Effector memory CD4-positive, alpha-beta T cell (primary cell): Measurements from ENCODE around the gene RBM45.

Source experiments
- DNase-seq, 3 donors: peaks; one replicate each; pipeline ENCODE4 v3.0.0-alpha.2; 2020
- H3K27ac ChIP-seq: 2 replicates; pipeline ENCODE4 v1.7.0; 2013; ENCODE audit warnings: mild to moderate bottlenecking, low read length, moderate library complexity; ENCODE audit not compliant: insufficient read depth, poor library complexity, severe bottlenecking
- H3K27me3 ChIP-seq: replicated peaks from 2 replicates; pipeline ENCODE4 v1.7.0; 2013; ENCODE audit warnings: mild to moderate bottlenecking, low read length; ENCODE audit not compliant: insufficient read depth, control insufficient read depth, poor library complexity, severe bottlenecking
- H3K36me3 ChIP-seq: 2 replicates; pipeline ENCODE4 v1.7.0; 2013; ENCODE audit warnings: mild to moderate bottlenecking, low read length, moderate library complexity; ENCODE audit not compliant: control insufficient read depth, insufficient read depth
- H3K4me1 ChIP-seq: 2 replicates; pipeline ENCODE4 v1.7.0; 2013; ENCODE audit warnings: low read length, mild to moderate bottlenecking; ENCODE audit not compliant: control insufficient read depth, insufficient read depth, poor library complexity, severe bottlenecking
- H3K4me3 ChIP-seq: 2 replicates; pipeline ENCODE4 v1.7.0; 2013; ENCODE audit warnings: low read length, low read depth, mild to moderate bottlenecking; ENCODE audit not compliant: insufficient read depth, poor library complexity, severe bottlenecking
- H3K9me3 ChIP-seq: 2 replicates; pipeline ENCODE4 v1.7.0; 2013; ENCODE audit warnings: mild to moderate bottlenecking, low read length, moderate library complexity; ENCODE audit not compliant: control insufficient read depth

RBM45 gene

DNA sequence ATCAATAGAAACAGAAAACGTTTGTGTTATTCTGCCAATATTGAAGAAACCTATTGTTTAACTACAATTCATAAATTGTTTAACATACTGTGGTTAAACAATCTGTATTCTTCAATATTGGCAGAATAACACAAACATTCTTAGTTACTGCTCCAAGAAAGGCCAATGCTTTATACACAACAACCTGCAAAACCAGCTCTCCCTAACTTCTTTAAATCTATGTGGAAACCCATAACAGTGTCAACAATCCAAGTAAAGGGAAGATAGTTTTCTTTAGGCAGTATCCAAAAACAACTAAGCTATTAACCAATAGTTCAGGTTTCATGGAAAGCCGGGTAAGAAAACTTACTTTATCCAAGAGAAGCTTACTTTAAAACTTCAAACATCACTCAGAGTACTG, 6.2 kb upstream of the RBM45 start:
- Histone ChIP-seq H3K36me3 (no peaks in the 10 kb centered on the region), H3K27me3 (no peaks in the 10 kb centered on the region), H3K9me3 (no peaks in the 10 kb centered on the region), H3K4me1 (no peaks in the 10 kb centered on the region), H3K4me3 (no peak overlapping the region), H3K27ac (no peak overlapping the region)
- no peak for DNase-seq

DNA sequence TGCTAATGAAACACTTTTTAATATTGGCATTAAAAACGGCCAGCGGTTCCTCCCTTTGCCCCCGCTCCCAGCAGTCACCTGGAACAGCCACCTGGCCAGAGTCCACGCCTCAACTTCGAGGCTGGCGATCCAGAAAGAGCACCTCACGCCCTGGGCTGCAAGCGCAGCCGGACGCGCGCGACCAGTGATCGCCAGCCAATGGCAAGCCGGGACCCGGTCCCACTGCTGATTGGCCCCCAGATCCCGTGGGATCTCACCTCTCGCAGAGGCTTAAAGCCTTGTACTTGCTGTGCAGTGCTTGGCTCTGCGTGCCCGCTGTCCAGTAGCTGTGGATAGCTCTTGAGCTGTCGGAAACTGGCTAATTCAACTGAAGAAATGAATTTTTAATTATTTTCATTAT, 4.1 kb upstream of the RBM45 start:
- peaks cover 5% of the 10 kb centered on the region for H3K4me1 ChIP-seq
- H3K9me3 ChIP-seq, result no peaks in the 10 kb centered on the region
- no peak overlapping the region for H3K4me3 ChIP-seq
- H3K27me3 ChIP-seq, result no peaks in the 10 kb centered on the region
- H3K27ac ChIP-seq, result no peak overlapping the region
- H3K36me3 ChIP-seq, result no peaks in the 10 kb centered on the region
- no peak for DNase-seq

DNA sequence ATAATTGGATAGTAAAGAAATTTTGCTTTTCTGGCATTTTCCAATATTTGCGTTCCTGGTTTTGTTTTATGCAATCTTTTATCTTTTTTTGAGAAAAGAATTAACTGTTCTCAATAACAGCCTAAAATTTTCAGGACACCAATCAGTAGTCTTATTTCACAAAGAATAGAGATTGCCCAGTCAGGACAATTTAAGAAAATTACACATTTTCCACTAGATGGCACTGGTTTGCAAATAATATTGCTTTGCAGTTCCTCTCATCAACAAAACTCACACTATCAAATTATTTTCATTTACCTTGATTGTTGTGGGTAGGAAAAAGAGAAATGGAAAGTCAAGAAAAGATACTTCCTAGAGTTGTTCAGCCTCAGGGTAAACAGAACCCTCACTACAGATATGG, 2.4 kb upstream of the RBM45 start:
- no peak for DNase-seq

DNA sequence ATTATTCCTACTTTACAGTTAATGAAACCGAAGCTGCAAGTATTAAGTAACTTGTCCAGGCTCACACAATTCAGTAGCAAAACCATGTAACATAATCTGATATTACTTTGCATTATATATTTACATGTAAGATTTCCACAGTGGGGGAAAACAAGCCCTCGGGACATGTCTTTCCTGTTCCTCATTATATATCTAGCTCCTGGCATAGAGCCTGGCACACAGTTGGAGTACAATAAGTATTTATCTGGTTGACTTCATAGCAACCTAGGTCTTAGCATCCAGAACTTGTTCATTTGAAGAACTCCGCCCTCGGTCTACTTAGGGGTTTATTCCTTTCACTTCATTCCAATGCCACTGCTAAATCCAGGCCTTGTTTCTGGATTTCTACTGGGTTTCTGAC, 1.6 kb upstream of the RBM45 start:
- H3K9me3 ChIP-seq, result no peaks in the 10 kb centered on the region
- no peak overlapping the region for H3K4me3 ChIP-seq
- H3K4me1 ChIP-seq, result peaks cover 11% of the 10 kb centered on the region
- no peak for DNase-seq
- no peaks in the 10 kb centered on the region for H3K27me3 ChIP-seq
- H3K27ac ChIP-seq, result no peak overlapping the region
- no peaks in the 10 kb centered on the region for H3K36me3 ChIP-seq

More for the DNA sequence above, 2.4 kb upstream of the RBM45 start:
- H3K4me1 ChIP-seq, result peaks cover 11% of the 10 kb centered on the region
- no peak overlapping the region for H3K4me3 ChIP-seq
- no peak overlapping the region for H3K27ac ChIP-seq
- no peaks in the 10 kb centered on the region for H3K27me3 ChIP-seq
- H3K9me3 ChIP-seq, result no peaks in the 10 kb centered on the region
- H3K36me3 ChIP-seq, result no peaks in the 10 kb centered on the region

DNA sequence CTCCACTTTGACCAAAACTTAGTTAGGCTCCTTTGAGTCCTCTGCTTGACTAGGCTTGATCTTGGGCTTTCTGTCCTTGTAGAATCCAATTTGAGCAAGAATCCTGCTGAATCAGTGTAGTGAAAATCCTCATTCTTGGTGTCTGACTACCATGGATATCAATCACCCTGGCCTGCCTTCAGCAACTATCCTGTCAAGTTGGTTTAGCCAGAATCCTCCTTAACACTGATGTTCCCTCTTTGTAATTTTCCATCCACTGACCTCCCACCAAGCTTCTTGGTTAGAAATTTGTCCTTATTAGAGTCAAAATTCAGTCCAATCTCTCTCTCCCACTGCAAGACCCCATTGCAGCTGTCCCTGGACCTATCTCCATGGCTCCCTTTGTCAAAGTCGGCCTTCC, 494 bp upstream of the RBM45 start:
- H3K4me1 ChIP-seq, result peaks cover 11% of the 10 kb centered on the region
- no peak overlapping the region for H3K27ac ChIP-seq
- H3K27me3 ChIP-seq, result no peaks in the 10 kb centered on the region
- no peaks in the 10 kb centered on the region for H3K36me3 ChIP-seq
- peak overlapping the region; percentile 95 for H3K4me3 ChIP-seq
- DNase-seq, result no peak
- no peaks in the 10 kb centered on the region for H3K9me3 ChIP-seq

DNA sequence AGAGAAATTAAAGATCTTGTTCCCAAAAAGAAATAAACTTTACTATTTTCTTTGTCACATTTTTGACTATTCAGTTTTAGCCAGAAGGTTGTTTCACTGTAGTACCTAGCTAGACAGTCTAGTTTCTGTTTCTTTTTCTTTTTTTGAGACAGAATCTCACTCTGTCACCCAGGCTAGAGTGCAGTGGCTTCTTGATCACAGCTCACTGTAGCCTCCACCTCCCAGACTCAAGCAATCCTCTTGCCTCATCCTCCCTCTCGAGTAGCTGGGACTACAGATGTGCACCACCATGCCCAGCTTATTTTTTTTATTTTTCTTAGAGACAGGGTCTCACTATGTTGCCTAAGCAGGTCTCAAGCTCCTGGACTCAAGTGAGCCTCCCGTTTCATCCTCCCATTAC, 2.2 kb downstream of the RBM45 start:
- H3K9me3 ChIP-seq, result no peaks in the 10 kb centered on the region
- H3K27me3 ChIP-seq, result no peaks in the 10 kb centered on the region
- no peak for DNase-seq
- H3K36me3 ChIP-seq, result peaks cover 7% of the 10 kb centered on the region
- peaks cover 11% of the 10 kb centered on the region for H3K4me1 ChIP-seq
- no peak overlapping the region for H3K27ac ChIP-seq
- H3K4me3 ChIP-seq, result no peak overlapping the region

DNA sequence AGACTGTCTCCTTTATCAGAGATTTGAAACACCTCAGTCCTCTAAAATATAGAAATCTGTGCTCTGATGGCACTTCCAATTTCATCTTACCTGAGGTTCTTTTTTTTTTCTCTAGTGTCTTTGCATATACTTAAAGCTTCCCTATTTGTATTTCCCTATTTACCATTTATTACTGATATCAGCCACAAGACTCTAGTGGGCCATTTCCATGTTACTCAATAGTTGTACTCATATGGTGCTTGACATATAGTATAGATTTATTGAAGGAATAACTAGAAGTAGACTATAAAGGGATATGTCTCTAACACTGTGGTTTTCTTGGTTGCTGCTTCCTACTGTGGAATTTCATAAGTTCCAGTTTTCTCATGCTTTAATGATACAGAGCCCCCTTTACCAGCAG, 3.0 kb downstream of the RBM45 start:
- H3K9me3 ChIP-seq, result no peaks in the 10 kb centered on the region
- H3K36me3 ChIP-seq, result peaks cover 7% of the 10 kb centered on the region
- H3K4me1 ChIP-seq, result peaks cover 11% of the 10 kb centered on the region
- no peak overlapping the region for H3K4me3 ChIP-seq
- DNase-seq, result no peak
- H3K27me3 ChIP-seq, result no peaks in the 10 kb centered on the region
- no peak overlapping the region for H3K27ac ChIP-seq

DNA sequence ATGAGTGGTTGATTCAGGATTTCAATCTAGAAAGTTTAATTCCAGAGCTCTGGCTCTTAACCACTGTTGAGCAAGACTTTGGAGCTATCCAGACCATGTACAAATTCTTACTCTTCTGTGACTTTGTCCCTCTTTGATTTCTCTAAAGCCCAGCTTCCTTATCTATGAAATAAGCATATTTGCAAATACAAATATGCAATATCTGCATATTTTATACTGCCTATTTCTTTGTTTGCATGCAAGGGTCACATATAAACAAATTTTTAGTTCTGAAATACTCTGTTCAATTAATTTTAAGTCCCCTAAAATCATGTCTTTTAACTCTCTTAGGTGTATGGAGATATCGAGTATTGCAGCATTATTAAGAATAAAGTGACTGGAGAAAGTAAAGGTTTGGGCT, 5.5 kb downstream of the RBM45 start:
- H3K4me3 ChIP-seq, result no peak overlapping the region
- peaks cover 6% of the 10 kb centered on the region for H3K4me1 ChIP-seq
- DNase-seq, result no peak
- peaks cover 19% of the 10 kb centered on the region for H3K36me3 ChIP-seq
- H3K27ac ChIP-seq, result no peak overlapping the region
- H3K27me3 ChIP-seq, result no peaks in the 10 kb centered on the region
- no peaks in the 10 kb centered on the region for H3K9me3 ChIP-seq

DNA sequence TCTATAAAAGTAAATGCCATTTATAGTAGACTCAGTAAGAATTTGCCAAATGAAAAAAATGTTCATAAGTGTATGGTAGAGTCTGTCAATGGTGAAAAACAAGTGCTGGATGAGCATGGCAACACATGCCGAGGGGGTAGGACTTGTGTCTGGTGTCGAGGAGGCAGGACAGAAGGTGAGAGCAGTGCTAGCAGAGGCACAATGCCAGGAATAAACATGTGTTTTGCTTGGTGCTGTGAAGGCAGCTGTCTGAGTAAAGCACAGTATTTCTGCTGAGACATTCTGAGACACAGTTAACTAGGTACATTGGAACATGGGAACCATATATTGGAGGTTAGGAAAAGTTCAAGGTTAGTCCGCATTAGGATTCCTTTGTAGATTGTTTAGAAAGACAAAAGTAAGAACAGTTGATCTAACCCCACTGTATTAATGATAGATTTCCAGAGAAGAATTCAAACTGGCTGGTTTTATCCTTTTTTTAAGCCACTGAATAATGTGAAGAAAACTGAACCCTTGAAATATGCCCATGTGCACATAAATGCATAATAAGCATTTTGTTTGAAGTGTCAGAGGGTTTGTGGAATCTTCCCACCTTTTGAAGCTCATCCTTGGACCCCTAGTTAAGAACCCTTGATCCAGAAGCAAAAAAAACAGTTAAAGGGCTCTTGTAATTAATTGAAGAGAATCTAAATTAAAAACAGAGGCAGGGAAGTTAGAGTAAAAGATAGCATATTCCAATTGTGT, 7.1 kb downstream of the RBM45 start:
- DNase-seq, result no peak
- H3K36me3 ChIP-seq, result peaks cover 31% of the 10 kb centered on the region
- no peaks in the 10 kb centered on the region for H3K9me3 ChIP-seq
- no peak overlapping the region for H3K4me3 ChIP-seq
- no peaks in the 10 kb centered on the region for H3K27me3 ChIP-seq
- H3K4me1 ChIP-seq, result no peaks in the 10 kb centered on the region
- no peak overlapping the region for H3K27ac ChIP-seq

DNA sequence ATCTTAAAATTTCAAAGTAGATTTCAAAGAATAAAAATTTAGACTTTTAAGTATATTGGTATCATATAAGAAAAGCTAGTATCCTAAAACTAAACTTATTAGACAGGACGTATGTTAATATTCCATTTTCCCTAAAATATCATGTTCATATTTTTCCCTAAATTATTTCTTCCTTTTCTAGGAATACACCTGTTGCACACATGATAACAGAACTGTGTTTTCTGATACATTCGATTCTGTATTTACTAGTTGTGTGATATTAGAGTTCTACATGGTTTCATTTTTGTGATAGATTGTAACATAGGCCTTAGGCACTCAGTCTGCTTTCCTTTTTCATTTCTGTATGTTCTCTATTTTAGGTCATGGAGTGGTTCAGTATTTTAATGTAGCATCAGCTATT, 10.9 kb downstream of the RBM45 start:
- DNase-seq, result no peak
- no peak overlapping the region for H3K4me3 ChIP-seq
- no peaks in the 10 kb centered on the region for H3K27me3 ChIP-seq
- no peaks in the 10 kb centered on the region for H3K4me1 ChIP-seq
- H3K9me3 ChIP-seq, result no peaks in the 10 kb centered on the region
- H3K27ac ChIP-seq, result no peak overlapping the region
- H3K36me3 ChIP-seq, result peaks cover 40% of the 10 kb centered on the region
